ENCODE measurements around the gene ATXN1.

ATXN1 gene

DNA sequence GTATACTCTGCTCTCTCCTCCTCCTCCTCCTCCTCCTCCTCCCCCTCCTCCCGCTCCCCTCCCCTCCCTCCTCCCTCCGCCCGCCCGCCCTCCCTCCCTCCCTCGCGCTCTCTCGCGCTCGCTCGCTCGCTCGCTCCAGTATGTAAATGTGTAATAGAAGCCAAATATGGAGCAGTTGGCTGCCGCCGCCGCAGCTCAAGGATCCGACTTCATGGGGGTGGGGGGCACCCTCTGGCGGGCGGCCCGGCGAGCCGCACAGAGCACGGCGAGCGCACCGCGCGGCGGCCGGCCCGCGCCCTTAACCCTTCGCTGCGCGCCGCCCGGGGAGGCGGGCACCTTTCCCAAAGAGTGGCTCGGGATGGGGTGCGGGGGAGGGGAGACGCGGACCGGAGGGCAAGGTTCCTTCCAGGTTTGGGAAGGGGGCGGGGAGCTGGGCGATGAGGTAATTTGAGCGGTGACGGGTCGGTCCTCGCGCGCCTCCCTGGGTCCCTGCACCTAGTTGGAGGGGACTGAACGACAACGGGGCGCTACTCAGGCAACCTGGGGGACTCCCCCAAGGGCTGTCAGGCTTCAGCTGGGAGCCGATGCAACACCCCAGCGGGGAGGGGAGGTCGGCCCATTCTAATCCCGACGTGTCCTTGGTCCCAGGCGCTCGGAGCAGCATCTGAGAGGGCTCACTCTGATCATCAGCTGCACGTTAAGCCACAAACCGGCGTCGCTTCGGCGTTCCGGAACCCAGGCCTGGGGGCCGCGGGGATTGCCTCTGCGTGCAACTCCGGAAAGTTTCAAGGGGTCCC is 409 bp upstream of the ATXN1 start:
- DNase-seq (ENCODE audit: low spot score) = peak; percentile 70

GRCh38 chr6:16759646-16760515 is 1.4 kb downstream of the ATXN1 start:
- DNase-seq (ENCODE audit: low spot score) = peak; percentile 85

GRCh38 chr6:16759181-16759645 is 2.0 kb downstream of the ATXN1 start:
- no peak for DNase-seq (ENCODE audit: low spot score)

DNA sequence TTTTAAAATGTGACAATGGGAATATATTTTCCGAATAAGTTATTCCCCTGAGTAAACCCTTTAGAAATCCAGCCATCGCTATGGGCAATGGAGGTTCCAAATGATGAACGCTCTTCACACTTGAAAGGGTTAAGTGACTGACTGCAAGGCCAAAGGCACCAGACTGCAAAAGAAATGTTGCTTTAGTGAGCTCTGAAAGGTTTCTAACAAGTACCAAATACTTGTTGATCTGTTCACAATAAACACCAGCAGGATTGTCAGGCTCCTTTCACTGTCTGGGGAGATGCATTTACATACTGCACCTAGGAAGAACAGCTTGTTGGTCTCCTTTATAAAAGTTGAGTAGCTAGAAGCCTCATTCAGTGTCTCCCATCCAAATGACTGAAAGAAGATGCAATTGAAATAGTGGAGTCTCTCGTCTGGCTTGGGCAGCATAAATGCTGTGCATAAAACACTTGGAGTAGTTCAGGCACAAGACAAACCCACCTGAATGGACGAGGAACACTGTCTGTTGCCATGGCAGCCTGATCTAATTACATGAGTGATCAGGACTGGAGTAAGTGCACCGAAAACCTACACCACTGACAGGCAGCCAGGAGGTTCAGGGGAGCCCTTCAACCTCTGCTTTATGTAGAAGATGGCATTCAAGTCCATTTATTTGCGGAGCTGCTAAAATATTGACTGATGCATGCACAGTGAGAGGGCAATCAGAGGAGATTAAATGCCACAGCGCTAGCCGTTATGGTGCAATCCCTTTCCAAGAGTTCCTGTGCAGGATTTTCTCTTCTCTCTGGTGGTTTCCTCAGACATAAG is 2.9 kb downstream of the ATXN1 start:
- no peak for DNase-seq (ENCODE audit: low spot score)

- DNase-seq (ENCODE audit: low spot score) = no peak
These were observed 3.9 kb downstream of the ATXN1 start for GRCh38 chr6:16757332-16757731.

- DNase-seq (ENCODE audit: low spot score) = no peak
These were observed 4.5 kb downstream of the ATXN1 start for GRCh38 chr6:16756660-16757255.

GRCh38 chr6:16755544-16755943 is 5.7 kb downstream of the ATXN1 start:
- no peak for DNase-seq (ENCODE audit: low spot score)

DNA sequence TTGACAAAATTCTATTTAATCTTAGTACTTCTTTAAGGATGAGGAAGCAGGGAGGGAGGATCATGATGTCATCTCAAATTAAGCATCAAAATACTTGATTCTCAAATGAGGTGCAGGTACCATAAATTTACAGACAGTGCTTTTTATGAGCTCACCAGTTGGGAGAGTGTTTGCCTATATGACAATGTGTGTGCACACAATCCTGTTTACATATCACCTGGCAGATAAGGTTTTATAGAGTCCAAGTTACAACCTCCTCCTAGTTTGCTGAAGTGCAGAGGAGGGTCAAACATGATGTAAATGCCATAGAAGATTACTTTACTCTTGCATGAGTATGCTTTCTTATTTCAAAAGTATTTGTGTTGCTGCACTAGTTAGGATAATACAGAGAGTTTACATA is 6.4 kb downstream of the ATXN1 start:
- DNase-seq (ENCODE audit: low spot score) = no peak

GRCh38 chr6:16754274-16754673 is 7.0 kb downstream of the ATXN1 start:
- no peak for DNase-seq (ENCODE audit: low spot score)

GRCh38 chr6:16753341-16753740 is 7.9 kb downstream of the ATXN1 start:
- no peak for DNase-seq (ENCODE audit: low spot score)

DNA sequence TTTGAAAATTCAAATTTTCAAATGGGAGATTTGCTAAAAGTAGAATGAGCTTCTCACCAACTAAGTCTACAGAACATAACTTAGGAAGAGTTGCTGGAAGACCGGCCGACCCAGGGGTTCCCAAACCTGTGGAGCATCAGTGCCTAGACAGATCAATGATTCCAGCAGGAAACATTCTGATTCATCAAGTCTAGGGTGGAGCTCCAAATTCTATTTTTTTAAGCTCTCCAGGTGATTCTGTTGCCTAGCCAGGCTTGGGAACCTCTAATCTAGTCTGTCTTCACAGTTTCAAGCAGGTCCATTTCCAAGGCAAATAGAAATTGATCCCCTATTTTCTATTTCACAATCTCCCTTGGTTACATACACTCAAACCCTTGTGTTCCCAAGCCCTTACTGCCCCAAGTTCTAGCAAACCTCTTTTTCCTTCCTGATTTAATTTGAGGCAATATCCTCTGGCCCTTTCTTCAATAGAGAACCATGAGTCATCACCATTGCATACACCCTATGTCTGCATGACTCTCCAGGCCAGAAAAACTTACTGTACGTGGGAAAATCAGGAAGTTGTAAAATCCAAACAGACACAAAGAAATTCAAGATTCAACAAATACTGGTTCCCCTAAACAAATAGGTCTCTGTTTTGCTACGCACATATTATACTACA is 8.9 kb downstream of the ATXN1 start:
- DNase-seq (ENCODE audit: low spot score) = peak; percentile 59

- DNase-seq (ENCODE audit: low spot score) = no peak
These were observed 9.9 kb downstream of the ATXN1 start for GRCh38 chr6:16751251-16751946.

- no peak for DNase-seq (ENCODE audit: low spot score)
These were observed 10.7 kb downstream of the ATXN1 start for GRCh38 chr6:16750566-16750965.

- DNase-seq (ENCODE audit: low spot score) = no peak
These were observed 11.5 kb downstream of the ATXN1 start for GRCh38 chr6:16749516-16750485.

DNA sequence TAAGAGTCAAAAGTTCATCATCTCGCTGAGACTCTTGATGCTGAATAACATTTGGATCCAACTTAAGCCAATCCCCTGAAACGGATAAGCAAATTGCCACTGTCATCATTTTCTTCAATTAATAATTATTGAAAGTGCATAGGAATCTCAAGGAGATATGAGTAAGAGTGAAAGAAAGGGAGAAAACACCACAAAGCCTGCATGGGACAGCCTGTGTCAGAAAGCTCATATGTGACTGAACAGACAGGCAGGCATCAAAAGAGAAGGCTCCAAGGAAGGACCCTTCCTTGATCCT is 13.3 kb downstream of the ATXN1 start:
- DNase-seq (ENCODE audit: low spot score) = no peak

DNA sequence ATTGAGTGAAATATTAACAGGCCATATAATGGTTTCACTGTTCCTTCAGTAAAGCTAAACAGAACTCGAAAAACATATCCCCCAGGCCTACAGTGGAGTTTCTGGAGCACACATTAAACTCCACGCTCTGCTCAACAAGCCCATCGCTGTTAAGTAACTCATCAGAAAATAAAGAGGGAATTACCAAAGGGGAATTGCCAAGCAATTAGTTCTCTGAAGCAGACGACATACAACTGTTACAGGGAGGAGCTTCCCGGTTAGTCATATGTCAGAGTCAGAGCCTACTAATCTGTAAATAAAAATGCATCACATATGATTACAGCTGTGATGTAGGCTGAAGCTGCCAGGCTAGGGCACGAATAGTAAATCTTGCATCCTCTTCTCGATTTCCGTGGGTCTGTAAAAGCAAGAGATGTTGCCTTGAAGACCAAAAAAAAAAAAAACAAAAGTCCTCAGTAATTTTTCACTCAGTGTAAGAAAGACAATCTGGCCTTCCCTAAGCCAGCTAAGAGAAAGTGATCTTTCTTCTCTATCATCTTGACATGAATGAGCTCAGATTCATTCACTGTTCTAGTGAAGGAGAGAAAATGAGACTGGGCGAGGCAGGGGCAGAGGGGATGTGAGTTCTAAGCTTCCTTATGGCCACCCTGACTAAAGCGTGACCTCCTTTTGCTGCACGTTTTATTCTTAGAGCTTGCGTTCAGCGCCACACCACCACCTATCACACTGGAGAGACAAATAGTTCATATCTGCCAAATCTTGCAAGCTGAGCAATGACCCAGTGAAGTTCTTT is 13.8 kb downstream of the ATXN1 start:
- DNase-seq (ENCODE audit: low spot score) = peak; percentile 46

GRCh38 chr6:16746812-16747211 is 14.4 kb downstream of the ATXN1 start:
- DNase-seq (ENCODE audit: low spot score) = no peak

DNA sequence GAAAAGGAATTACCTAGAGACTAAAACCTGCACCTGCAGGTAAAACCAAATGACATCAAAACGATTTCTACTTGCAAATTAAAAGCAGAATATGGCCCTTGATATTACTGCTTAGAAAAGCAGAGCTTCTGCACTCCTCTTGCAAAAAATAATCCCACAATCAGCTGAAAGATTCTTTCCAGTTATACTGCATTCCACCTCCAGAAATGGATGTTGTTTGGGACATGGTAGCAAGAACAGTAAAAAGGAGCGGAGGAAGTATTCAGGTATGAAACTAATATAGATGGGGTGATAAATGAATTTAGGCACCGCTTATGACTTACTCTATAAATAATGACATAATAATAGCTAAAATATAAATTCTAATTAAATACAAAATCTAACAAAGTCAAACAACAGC is 14.9 kb downstream of the ATXN1 start:
- DNase-seq (ENCODE audit: low spot score) = no peak

GRCh38 chr6:16743664-16744210 is 17.5 kb downstream of the ATXN1 start:
- no peak for DNase-seq (ENCODE audit: low spot score)
